PC-9 (cell line): Measurements from ENCODE around the gene LRIG1. TPM values are rescaled to one million over a fixed set of nuclear protein-coding genes. Genes with fewer than 3 reads are reported as not detected.

Experiments
- BruUV-seq: library from RNA; stranded (reverse); fragments of 400-500 nt; replicated peaks from 2 replicates; lab custom pipeline; 2021; lab: Mats Ljungman, UMichigan
- CTCF ChIA-PET: fragments of 300-600 bp; sonication (Branson Sonifier 250); formaldehyde crosslinking; loops from one replicate; lab custom pipeline; 2022; ENCODE audit warnings: antibody characterized with exemption; lab: Charles Lee
- POLR2A ChIA-PET: fragments of 300-600 bp; sonication (Branson Sonifier 250); formaldehyde crosslinking; loops from one replicate; lab custom pipeline; 2022; ENCODE audit warnings: antibody characterized with exemption; ENCODE audit not compliant: unreplicated experiment; lab: Charles Lee
- DNase-seq, 2 experiments: peaks; one replicate each; pipeline versions ENCODE4 v3.0.0 to v3.0.0-alpha.2; 2015 to 2022; ENCODE audit warnings: mixed read lengths in 1 of 2
- H2AFZ ChIP-seq: fragments of 200-600 bp; sonication (generic); 2 replicates; pipeline ENCODE4 v1.8.1; 2017; ENCODE audit warnings: antibody characterized with exemption
- H3F3A ChIP-seq: fragments of 200-600 bp; sonication (generic); 2 replicates; pipeline ENCODE4 v1.8.1; 2017; ENCODE audit warnings: antibody characterized with exemption, mild to moderate bottlenecking, low read depth; ENCODE audit not compliant: insufficient read depth
- H3K27ac ChIP-seq: fragments of 200-600 bp; sonication (generic); 2 replicates; pipeline ENCODE4 v1.6.1; 2016; ENCODE audit warnings: mixed run types
- H3K27me3 ChIP-seq: fragments of 200-600 bp; sonication (generic); 2 replicates; pipeline ENCODE4 v1.6.1; 2016; ENCODE audit warnings: low read depth, mixed run types; ENCODE audit not compliant: insufficient read depth
- H3K36me3 ChIP-seq: fragments of 200-600 bp; sonication (generic); 2 replicates; pipeline ENCODE4 v1.6.1; 2016; ENCODE audit warnings: low read depth, mixed run types
- H3K4me1 ChIP-seq: fragments of 200-600 bp; sonication (generic); replicated peaks from 2 replicates; pipeline ENCODE4 v1.6.1; 2016; ENCODE audit warnings: mixed run types; ENCODE audit not compliant: insufficient read depth
- H3K4me2 ChIP-seq: fragments of 200-600 bp; sonication (generic); 2 replicates; pipeline ENCODE4 v1.6.1; 2017; ENCODE audit warnings: mixed run types
- H3K4me3 ChIP-seq: fragments of 200-600 bp; sonication (generic); 2 replicates; pipeline ENCODE4 v1.6.1; 2016; ENCODE audit warnings: mixed run types
- H3K79me2 ChIP-seq: fragments of 200-600 bp; sonication (generic); 2 replicates; pipeline ENCODE4 v1.6.1; 2017; ENCODE audit warnings: low read depth, mixed run types
- H3K9me2 ChIP-seq: fragments of 200-600 bp; sonication (generic); 2 replicates; pipeline ENCODE4 v1.8.1; 2017; ENCODE audit warnings: mild to moderate bottlenecking; ENCODE audit not compliant: insufficient read depth
- H3K9me3 ChIP-seq: fragments of 200-600 bp; sonication (generic); 2 replicates; pipeline ENCODE4 v1.8.1; 2016; ENCODE audit warnings: low read depth; ENCODE audit not compliant: insufficient read depth
- H4K20me1 ChIP-seq: fragments of 200-600 bp; sonication (generic); 2 replicates; pipeline ENCODE4 v1.8.1; 2017; ENCODE audit not compliant: insufficient read depth
- CTCF ChIP-seq: fragments of 200-600 bp; sonication (generic); conservative IDR thresholded peaks from 2 replicates; pipeline ENCODE4 v1.6.1; 2017; ENCODE audit warnings: mixed run types, antibody characterized with exemption, mild to moderate bottlenecking, moderate library complexity
- EZH2 ChIP-seq: fragments of 200-600 bp; sonication (generic); IDR thresholded peaks from 2 replicates; pipeline ENCODE4 v1.8.0; 2017; ENCODE audit warnings: antibody characterized with exemption, low read depth
- intact Hi-C: fragments of 100-400 bp; cut with micrococcal nuclease; formaldehyde crosslinking; loops from one replicate; pipeline ENCODE4 v1.10.0; 2022; ENCODE audit not compliant: unreplicated experiment
- total RNA-seq: library from RNA; stranded (reverse); gene quantifications from 2 replicates; pipeline ENCODE4 v1.2.3, GENCODE V29; 2021

LRIG1 gene
- total RNA-seq, 1 experiment from 2014 or later = not detected

- H3K36me3 ChIP-seq = no peaks in the 10 kb centered on the region
- no peaks in the 10 kb centered on the region for H3K9me2 ChIP-seq
- no TSS peak for BruUV-seq
- intact Hi-C loops = no loop called here
- POLR2A ChIA-PET = no interaction called here
- no peak overlapping the region for H2AFZ ChIP-seq
- no peaks in the 10 kb centered on the region for H4K20me1 ChIP-seq
- H3K4me2 ChIP-seq = no peak overlapping the region
- TF ChIP-seq CTCF = no peak
- no peak for TF ChIP-seq EZH2
- no peak for DNase-seq
- no peaks in the 10 kb centered on the region for H3K27me3 ChIP-seq
- H3K9me3 ChIP-seq = no peaks in the 10 kb centered on the region
- H3K4me1 ChIP-seq = no peaks in the 10 kb centered on the region
- no peak overlapping the region for H3K27ac ChIP-seq
- CTCF ChIA-PET = no interaction called here
- no peaks in the 10 kb centered on the region for H3K79me2 ChIP-seq
- no peaks in the 10 kb centered on the region for H3F3A ChIP-seq
- no peak overlapping the region for H3K4me3 ChIP-seq
These were observed 20.2 kb downstream of the LRIG1 start for GRCh38 chr3:66480666-66481065.

- no peaks in the 10 kb centered on the region for H3K36me3 ChIP-seq
- H3K9me3 ChIP-seq = no peaks in the 10 kb centered on the region
- no peaks in the 10 kb centered on the region for H3K79me2 ChIP-seq
- DNase-seq = no peak
- intact Hi-C loops = no loop called here
- BruUV-seq = no TSS peak
- no peak overlapping the region for H2AFZ ChIP-seq
- no peak overlapping the region for H3K4me2 ChIP-seq
- no peaks in the 10 kb centered on the region for H3F3A ChIP-seq
- H3K9me2 ChIP-seq = no peaks in the 10 kb centered on the region
- H3K27me3 ChIP-seq = no peaks in the 10 kb centered on the region
- H3K4me1 ChIP-seq = no peaks in the 10 kb centered on the region
- ChIA-PET POLR2A (no interaction called here), CTCF (no interaction called here)
- no peak for TF ChIP-seq EZH2
- no peak for TF ChIP-seq CTCF
- no peak overlapping the region for H3K4me3 ChIP-seq
- no peak overlapping the region for H3K27ac ChIP-seq
- H4K20me1 ChIP-seq = no peaks in the 10 kb centered on the region
These were observed 21.3 kb downstream of the LRIG1 start for GRCh38 chr3:66479532-66479947.

- Histone ChIP-seq H3K36me3 (no peaks in the 10 kb centered on the region), H3K9me3 (no peaks in the 10 kb centered on the region), H3K27me3 (no peaks in the 10 kb centered on the region), H3K4me1 (no peaks in the 10 kb centered on the region), H3K4me2 (no peak overlapping the region), H3F3A (no peaks in the 10 kb centered on the region), H3K9me2 (no peaks in the 10 kb centered on the region), H3K27ac (no peak overlapping the region), H4K20me1 (no peaks in the 10 kb centered on the region), H3K79me2 (no peaks in the 10 kb centered on the region), H3K4me3 (no peak overlapping the region), H2AFZ (no peak overlapping the region)
- CTCF ChIA-PET = no interaction called here
- no peak for TF ChIP-seq CTCF
- TF ChIP-seq EZH2 = no peak
- intact Hi-C loops = no loop called here
- BruUV-seq = no TSS peak
- POLR2A ChIA-PET = no interaction called here
- no peak for DNase-seq
These were observed 21.9 kb downstream of the LRIG1 start for GRCh38 chr3:66478960-66479359.
